Activated CD4-positive, alpha-beta T cell treated with anti-CD3 and anti-CD28 coated beads, Interleukin-2, amount 50 U/mL, for 4 hours (primary cell): ENCODE results near the gene MARVELD2.

Experiments used
- DNase-seq, 2 experiments: peaks; one replicate each; pipeline ENCODE4 v3.0.0-alpha.2; 2020

MARVELD2 gene

GRCh38 chr5:69493396-69494133, 78.6 kb downstream of the MARVELD2 start:
- no peak for DNase-seq
